GM12878 (cell line): ENCODE results near the gene PKP3. TPM values are rescaled to one million over a fixed set of nuclear protein-coding genes. Genes with fewer than 3 reads are reported as not detected.
A peak's percentile ranks its signal among the peaks of the same experiment; 100 is the strongest.

ENCODE experiments used
- ATAC-seq: fragments of 200-7000 bp; cut with Tn5 transposase; 3 replicates; pipeline ENCODE4 v1.9.1; 2020; ENCODE audit warnings: mild to moderate bottlenecking, moderate library complexity
- BruUV-seq: library from RNA; stranded (reverse); fragments of 400-500 nt; replicated peaks from 2 replicates; lab custom pipeline; 2021; lab: Mats Ljungman, UMichigan
- CTCF ChIA-PET: fragments of 300-600 bp; sonication (Branson Sonifier 250); formaldehyde crosslinking; extraction: SDS; loops from one replicate; lab custom pipeline; 2021; ENCODE audit warnings: inconsistent platforms; lab: Yijun Ruan, JAX
- POLR2A ChIA-PET: fragments of 350-600 bp; formaldehyde crosslinking; extraction: SDS; loops from one replicate; lab custom pipeline; 2021; ENCODE audit warnings: inconsistent platforms; lab: Charles Lee
- RAD21 ChIA-PET: fragments of 300-600 bp; sonication (Branson Sonifier 250); formaldehyde crosslinking; loops from one replicate; lab custom pipeline; 2023; ENCODE audit warnings: antibody characterized with exemption; ENCODE audit not compliant: unreplicated experiment; lab: Charles Lee
- SMC1A ChIA-PET: fragments of 300-600 bp; sonication (Branson Sonifier 250); formaldehyde crosslinking; loops from one replicate; lab custom pipeline; 2023; ENCODE audit not compliant: unreplicated experiment, uncharacterized antibody; lab: Charles Lee
- DNase-seq: peaks from one replicate; pipeline ENCODE4 v3.0.0-alpha.2; 2011; ENCODE audit warnings: low read depth, low spot score
- FAIRE-seq: peaks from 3 replicates; lab custom pipeline; 2011; peaks lifted over from hg19 to GRCh38; lab: Jason Lieb, UNC
- H2AFZ ChIP-seq: 2 replicates; pipeline ENCODE4 v1.6.0; 2011; ENCODE audit warnings: low read depth, low read length, control low read depth; ENCODE audit not compliant: control insufficient read depth
- H3K27ac ChIP-seq: 2 replicates; pipeline ENCODE4 v1.5.1; 2011; ENCODE audit warnings: control low read depth; ENCODE audit not compliant: control insufficient read depth, insufficient read depth
- H3K27me3 ChIP-seq, 2 experiments: replicated peaks in 1 of 2; 2 replicates each; pipeline versions ENCODE4 v1.6.0 to v1.6.1; 2011; ENCODE audit warnings: low read length in 1 of 2; ENCODE audit not compliant: control insufficient read depth in 2 of 2, insufficient read depth in 2 of 2
- H3K36me3 ChIP-seq, 2 experiments: 2 replicates each; pipeline ENCODE4 v1.5.1; 2011; ENCODE audit warnings: low read length in 1 of 2; ENCODE audit not compliant: control insufficient read depth in 2 of 2, insufficient read depth in 2 of 2
- H3K4me1 ChIP-seq: 2 replicates; pipeline ENCODE4 v1.6.1; 2011; ENCODE audit warnings: mild to moderate bottlenecking, low read length, moderate library complexity, mixed read lengths; ENCODE audit not compliant: control insufficient read depth, insufficient read depth
- H3K4me2 ChIP-seq: 2 replicates; pipeline ENCODE4 v1.6.0; 2011; ENCODE audit warnings: control low read depth; ENCODE audit not compliant: control insufficient read depth, insufficient read depth
- H3K4me3 ChIP-seq: fragments of 200-600 bp; sonication (generic); 2 replicates; pipeline ENCODE4 v1.5.1; 2016
- H3K79me2 ChIP-seq: 2 replicates; pipeline ENCODE4 v1.6.0; 2011; ENCODE audit warnings: low read length; ENCODE audit not compliant: control insufficient read depth, insufficient read depth
- H3K9ac ChIP-seq: 2 replicates; pipeline ENCODE4 v1.8.0; 2011; ENCODE audit warnings: low read length, control low read depth, mixed read lengths; ENCODE audit not compliant: control insufficient read depth, insufficient read depth
- H3K9me3 ChIP-seq: replicated peaks from 3 replicates; pipeline ENCODE4 v1.5.1; 2011; ENCODE audit warnings: mild to moderate bottlenecking, low read length; ENCODE audit not compliant: control insufficient read depth, insufficient read depth
- H4K20me1 ChIP-seq: 2 replicates; pipeline ENCODE4 v1.6.0; 2011; ENCODE audit not compliant: control insufficient read depth, insufficient read depth
- ELK1 ChIP-seq: IDR thresholded peaks from 2 replicates; pipeline ENCODE4 v1.6.1; 2012; ENCODE audit warnings: low read depth, low read length, improper control_type of control experiment
- EZH2 ChIP-seq: IDR thresholded peaks from 2 replicates; pipeline ENCODE4 v1.6.1; 2012; ENCODE audit warnings: low read depth, mild to moderate bottlenecking, control low read depth, inconsistent platforms, low read length, borderline replicate concordance; ENCODE audit not compliant: control insufficient read depth
- SREBF1 ChIP-seq: IDR thresholded peaks from 2 replicates; pipeline ENCODE4 v1.6.1; 2012; ENCODE audit warnings: mild to moderate bottlenecking, low read length
- YY1 ChIP-seq: IDR thresholded peaks from 2 replicates; pipeline ENCODE4 v1.6.1; 2011; ENCODE audit warnings: low read depth, mild to moderate bottlenecking, low read length
- WGBS: methylation state at CpG from one replicate; pipeline ENCODE4 v1.1.6; 2016; ENCODE audit warnings: low lambda C conversion rate; ENCODE audit not compliant: insufficient replicate concordance, insufficient coverage; ENCODE audit errors: missing lambda C conversion rate; 5-methylcytosine and 5-hydroxymethylcytosine counted together
- in situ Hi-C: fragments of 300-500 bp; cut with MboI; formaldehyde crosslinking; loops from 9 replicates; pipeline ENCODE4 v1.14.3; 2018; ENCODE audit warnings: mixed read lengths
- intact Hi-C: fragments of 100-400 bp; cut with micrococcal nuclease; formaldehyde crosslinking; loops from one replicate; pipeline ENCODE4 v1.14.2; 2022; ENCODE audit not compliant: unreplicated experiment
- polyA plus RNA-seq, 11 experiments: library from polyadenylated mRNA; depleted of rRNA in 4 of 11; unstranded in 6 of 11; stranded (reverse) in 5 of 11; fragments of >200 nt; fragmentation: Nextera tagmentation in 4 of 11; fragmentation: Illumina TruSeq in 1 of 11; extraction: Ambion mirVana in 4 of 11; extraction: Trizol in 1 of 11; gene quantifications; 1 replicate in 1 of 11; 2 replicates in 10 of 11; pipeline versions ENCODE4 v1.2.1 to v1.2.3, GENCODE V29; 2011 to 2016; ENCODE audit warnings: inconsistent platforms in 2 of 11, missing spikeins in 2 of 11, low read depth in 1 of 11
- total RNA-seq, 4 experiments: library from RNA; depleted of rRNA in 3 of 4; stranded (reverse); fragments of >200 nt in 3 of 4; fragmentation: Illumina TruSeq in 1 of 4; extraction: Trizol in 1 of 4; gene quantifications; 2 replicates each; pipeline versions ENCODE4 v1.2.1 to v1.2.3, GENCODE V29; 2013 to 2021
- TF ChIP-seq, protein P1 (sequence below): IDR thresholded peaks from 2 replicates; pipeline ENCODE4 v1.6.1; 2011; ENCODE audit warnings: borderline replicate concordance, low read depth, mild to moderate bottlenecking, moderate library complexity, low read length; ENCODE audit not compliant: insufficient read depth, poor library complexity, severe bottlenecking
- TF ChIP-seq, protein P2 (sequence below): fragments of 450-650 bp; formaldehyde crosslinking; IDR thresholded peaks from 2 replicates; pipeline ENCODE4 v1.4.0; 2020; ENCODE audit warnings: mild to moderate bottlenecking, moderate library complexity

The PKP3 gene
- total and polyA plus RNA-seq, 10 of the 15 experiments (the other 5 are each of a cell fraction or from before 2014, with no cell fraction given), result 0.45 to 0.90 TPM; not detected in 8

GRCh38 chr11:432501-433100, 38.6 kb downstream of the PKP3 start (continued):
- TF ChIP-seq, protein P1, sequence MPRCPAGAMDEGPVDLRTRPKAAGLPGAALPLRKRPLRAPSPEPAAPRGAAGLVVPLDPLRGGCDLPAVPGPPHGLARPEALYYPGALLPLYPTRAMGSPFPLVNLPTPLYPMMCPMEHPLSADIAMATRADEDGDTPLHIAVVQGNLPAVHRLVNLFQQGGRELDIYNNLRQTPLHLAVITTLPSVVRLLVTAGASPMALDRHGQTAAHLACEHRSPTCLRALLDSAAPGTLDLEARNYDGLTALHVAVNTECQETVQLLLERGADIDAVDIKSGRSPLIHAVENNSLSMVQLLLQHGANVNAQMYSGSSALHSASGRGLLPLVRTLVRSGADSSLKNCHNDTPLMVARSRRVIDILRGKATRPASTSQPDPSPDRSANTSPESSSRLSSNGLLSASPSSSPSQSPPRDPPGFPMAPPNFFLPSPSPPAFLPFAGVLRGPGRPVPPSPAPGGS, result no peak

DNA sequence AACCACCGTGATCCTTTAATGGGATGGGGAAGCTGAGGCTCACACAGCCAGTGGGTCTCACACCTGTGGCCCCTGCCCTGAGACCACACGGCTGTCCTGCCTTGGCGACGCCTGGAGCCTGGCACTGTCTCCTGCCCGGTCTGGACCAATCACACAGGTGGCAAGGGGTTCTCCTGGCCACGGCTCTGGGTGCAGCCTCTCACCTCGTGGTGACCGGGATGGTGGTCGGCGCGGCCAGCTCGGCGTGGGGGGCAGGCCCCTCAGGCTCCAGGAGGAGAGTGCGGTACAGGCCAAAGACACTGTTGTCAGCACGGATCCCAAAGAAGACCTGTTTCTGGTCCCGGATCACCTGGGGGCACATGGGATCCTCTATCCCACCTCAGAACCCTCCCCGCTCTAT, 39.1 kb downstream of the PKP3 start:
- WGBS, result 76% methylated on average over 16 of the region's 17 CpGs
- ChIA-PET POLR2A (no interaction called here), CTCF (no interaction called here), SMC1A (no interaction called here), RAD21 (no interaction called here)
- TF ChIP-seq, protein P1, result no peak
- TF ChIP-seq, protein P2, sequence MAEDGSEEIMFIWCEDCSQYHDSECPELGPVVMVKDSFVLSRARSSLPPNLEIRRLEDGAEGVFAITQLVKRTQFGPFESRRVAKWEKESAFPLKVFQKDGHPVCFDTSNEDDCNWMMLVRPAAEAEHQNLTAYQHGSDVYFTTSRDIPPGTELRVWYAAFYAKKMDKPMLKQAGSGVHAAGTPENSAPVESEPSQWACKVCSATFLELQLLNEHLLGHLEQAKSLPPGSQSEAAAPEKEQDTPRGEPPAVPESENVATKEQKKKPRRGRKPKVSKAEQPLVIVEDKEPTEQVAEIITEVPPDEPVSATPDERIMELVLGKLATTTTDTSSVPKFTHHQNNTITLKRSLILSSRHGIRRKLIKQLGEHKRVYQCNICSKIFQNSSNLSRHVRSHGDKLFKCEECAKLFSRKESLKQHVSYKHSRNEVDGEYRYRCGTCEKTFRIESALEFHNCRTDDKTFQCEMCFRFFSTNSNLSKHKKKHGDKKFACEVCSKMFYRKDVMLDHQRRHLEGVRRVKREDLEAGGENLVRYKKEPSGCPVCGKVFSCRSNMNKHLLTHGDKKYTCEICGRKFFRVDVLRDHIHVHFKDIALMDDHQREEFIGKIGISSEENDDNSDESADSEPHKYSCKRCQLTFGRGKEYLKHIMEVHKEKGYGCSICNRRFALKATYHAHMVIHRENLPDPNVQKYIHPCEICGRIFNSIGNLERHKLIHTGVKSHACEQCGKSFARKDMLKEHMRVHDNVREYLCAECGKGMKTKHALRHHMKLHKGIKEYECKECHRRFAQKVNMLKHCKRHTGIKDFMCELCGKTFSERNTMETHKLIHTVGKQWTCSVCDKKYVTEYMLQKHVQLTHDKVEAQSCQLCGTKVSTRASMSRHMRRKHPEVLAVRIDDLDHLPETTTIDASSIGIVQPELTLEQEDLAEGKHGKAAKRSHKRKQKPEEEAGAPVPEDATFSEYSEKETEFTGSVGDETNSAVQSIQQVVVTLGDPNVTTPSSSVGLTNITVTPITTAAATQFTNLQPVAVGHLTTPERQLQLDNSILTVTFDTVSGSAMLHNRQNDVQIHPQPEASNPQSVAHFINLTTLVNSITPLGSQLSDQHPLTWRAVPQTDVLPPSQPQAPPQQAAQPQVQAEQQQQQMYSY (CRISPR knock-in tag), result no peak
- TF ChIP-seq SREBF1, result no peak
- TF ChIP-seq ELK1, result no peak
- no peak for TF ChIP-seq YY1
- TF ChIP-seq EZH2, result no peak
- H3K36me3 ChIP-seq, result no peaks in the 10 kb centered on the region; a peak in 1 of 4 replicates
- no peaks in the 10 kb centered on the region for H3K27me3 ChIP-seq
- no peak overlapping the region for H3K27ac ChIP-seq
- H3K4me1 ChIP-seq, result no peaks in the 10 kb centered on the region
- no peak overlapping the region for H3K4me2 ChIP-seq
- intact Hi-C loops, result no loop called here
- no peak for ATAC-seq
- BruUV-seq, result TSS peak; percentile 67
- H4K20me1 ChIP-seq, result no peaks in the 10 kb centered on the region
- in situ Hi-C loops, result no loop called here
- no peak overlapping the region for H3K9ac ChIP-seq
- H3K4me3 ChIP-seq, result no peak overlapping the region
- no peak for DNase-seq
- H2AFZ ChIP-seq, result no peak overlapping the region
- no peak for FAIRE-seq
- no peaks in the 10 kb centered on the region for H3K9me3 ChIP-seq
- H3K79me2 ChIP-seq, result no peaks in the 10 kb centered on the region
